Mesothelial cell of epicardium (in vitro differentiated cells): ENCODE measurements around the gene RMND1. TPM values are rescaled to one million over a fixed set of nuclear protein-coding genes. Genes with fewer than 3 reads are reported as not detected.

Source experiments
- DNase-seq, 2 experiments: peaks; one replicate each; pipeline ENCODE4 v3.0.0; 2021; ENCODE audit warnings: low spot score in 2 of 2; ENCODE audit not compliant: unreplicated experiment in 2 of 2
- H3K27ac Mint-ChIP-seq: 2 replicates; pipeline ENCODE4 v1.8.0; 2021; ENCODE audit warnings: mixed read lengths
- H3K27me3 Mint-ChIP-seq: 2 replicates; pipeline ENCODE4 v1.8.0; 2021; ENCODE audit warnings: low read depth, mixed read lengths
- H3K36me3 Mint-ChIP-seq: 2 replicates; pipeline ENCODE4 v1.8.0; 2021; ENCODE audit warnings: mixed read lengths
- H3K4me1 Mint-ChIP-seq: 2 replicates; pipeline ENCODE4 v1.8.0; 2021; ENCODE audit warnings: mixed read lengths
- H3K4me3 Mint-ChIP-seq: 2 replicates; pipeline ENCODE4 v1.8.0; 2021; ENCODE audit warnings: mild to moderate bottlenecking, moderate library complexity, mixed read lengths
- H3K9me3 Mint-ChIP-seq: 2 replicates; pipeline ENCODE4 v1.8.0; 2021; ENCODE audit warnings: mixed read lengths
- total RNA-seq: library from RNA; stranded (reverse); gene quantifications from 3 replicates; pipeline ENCODE4 v1.2.1, GENCODE V29; 2021
- TF ChIP-seq, protein P1 (sequence below): fragments of 200-600 bp; sonication (generic); IDR thresholded peaks from one replicate; pipeline ENCODE4 v1.5.0; 2021; ENCODE audit warnings: antibody characterized with exemption; ENCODE audit not compliant: unreplicated experiment

RMND1 gene
- total RNA-seq, 1 donor from 2014 or later: 22.7 TPM

GRCh38 chr6:151488226-151488625 lies 36.3 kb upstream of the RMND1 start:
- peaks cover 5% of the 10 kb centered on the region for H3K9me3 Mint-ChIP-seq
- TF ChIP-seq, protein P1, sequence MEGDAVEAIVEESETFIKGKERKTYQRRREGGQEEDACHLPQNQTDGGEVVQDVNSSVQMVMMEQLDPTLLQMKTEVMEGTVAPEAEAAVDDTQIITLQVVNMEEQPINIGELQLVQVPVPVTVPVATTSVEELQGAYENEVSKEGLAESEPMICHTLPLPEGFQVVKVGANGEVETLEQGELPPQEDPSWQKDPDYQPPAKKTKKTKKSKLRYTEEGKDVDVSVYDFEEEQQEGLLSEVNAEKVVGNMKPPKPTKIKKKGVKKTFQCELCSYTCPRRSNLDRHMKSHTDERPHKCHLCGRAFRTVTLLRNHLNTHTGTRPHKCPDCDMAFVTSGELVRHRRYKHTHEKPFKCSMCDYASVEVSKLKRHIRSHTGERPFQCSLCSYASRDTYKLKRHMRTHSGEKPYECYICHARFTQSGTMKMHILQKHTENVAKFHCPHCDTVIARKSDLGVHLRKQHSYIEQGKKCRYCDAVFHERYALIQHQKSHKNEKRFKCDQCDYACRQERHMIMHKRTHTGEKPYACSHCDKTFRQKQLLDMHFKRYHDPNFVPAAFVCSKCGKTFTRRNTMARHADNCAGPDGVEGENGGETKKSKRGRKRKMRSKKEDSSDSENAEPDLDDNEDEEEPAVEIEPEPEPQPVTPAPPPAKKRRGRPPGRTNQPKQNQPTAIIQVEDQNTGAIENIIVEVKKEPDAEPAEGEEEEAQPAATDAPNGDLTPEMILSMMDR: no peak
- peaks cover 2% of the 10 kb centered on the region for H3K4me1 Mint-ChIP-seq
- peaks cover 19% of the 10 kb centered on the region for H3K27me3 Mint-ChIP-seq
- no peak for DNase-seq
- no peaks in the 10 kb centered on the region for H3K36me3 Mint-ChIP-seq
- H3K27ac Mint-ChIP-seq: no peak overlapping the region
- no peak overlapping the region for H3K4me3 Mint-ChIP-seq

DNA sequence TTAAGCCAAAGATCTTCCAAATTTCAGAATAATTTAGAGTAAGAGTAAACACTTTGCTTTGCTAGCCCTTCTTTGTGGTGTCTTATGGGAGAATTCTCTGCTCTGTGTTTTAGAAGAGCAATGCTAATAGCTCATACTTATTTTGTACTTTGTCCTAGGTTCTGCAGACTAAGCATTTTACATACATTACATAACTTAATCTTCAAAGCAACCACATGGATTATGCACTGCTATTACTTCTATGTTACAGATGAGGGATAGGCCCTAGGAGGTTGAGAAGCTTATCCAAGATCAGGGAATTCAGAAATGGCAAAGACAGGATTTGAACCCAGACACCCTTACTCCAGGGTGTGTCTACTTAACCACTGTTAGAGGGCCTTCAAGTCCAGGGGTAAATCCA lies 32.1 kb upstream of the RMND1 start:
- Mint-ChIP-seq H3K9me3 (peaks cover 5% of the 10 kb centered on the region), H3K36me3 (no peaks in the 10 kb centered on the region), H3K27me3 (no peaks in the 10 kb centered on the region), H3K27ac (no peak overlapping the region), H3K4me3 (no peak overlapping the region), H3K4me1 (peaks cover 2% of the 10 kb centered on the region)
- DNase-seq: no peak
- TF ChIP-seq, protein P1: no peak

- Mint-ChIP-seq H3K27ac (peak overlapping the region; percentile 95), H3K4me3 (no peak overlapping the region), H3K36me3 (no peaks in the 10 kb centered on the region), H3K27me3 (no peaks in the 10 kb centered on the region), H3K9me3 (peaks cover 5% of the 10 kb centered on the region), H3K4me1 (peaks cover 2% of the 10 kb centered on the region)
- TF ChIP-seq, protein P1: no peak
- DNase-seq: no peak
Measured at GRCh38 chr6:151482290-151482689, 30.4 kb upstream of the RMND1 start.

DNA sequence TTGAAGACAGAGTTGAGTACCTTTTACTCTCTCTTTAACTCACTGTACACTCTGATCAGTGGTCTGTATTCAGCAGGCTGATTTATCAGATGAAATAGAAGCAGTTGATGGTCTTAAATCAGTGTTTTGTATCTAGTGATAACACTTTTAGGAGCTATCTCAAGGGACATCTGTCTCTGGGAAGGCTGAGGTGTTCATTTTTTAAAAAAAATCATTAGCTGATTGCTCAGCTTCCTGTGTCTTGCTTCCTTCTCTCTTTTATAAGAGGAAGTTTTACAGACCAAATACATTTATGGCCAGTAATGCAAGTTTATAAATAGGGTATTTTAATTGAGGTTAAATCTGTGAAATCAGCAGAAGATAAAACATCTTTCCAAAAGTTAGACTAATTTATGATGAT lies 29.9 kb upstream of the RMND1 start:
- H3K36me3 Mint-ChIP-seq: no peaks in the 10 kb centered on the region
- no peak overlapping the region for H3K4me3 Mint-ChIP-seq
- H3K27ac Mint-ChIP-seq: no peak overlapping the region
- no peaks in the 10 kb centered on the region for H3K27me3 Mint-ChIP-seq
- peaks cover 5% of the 10 kb centered on the region for H3K9me3 Mint-ChIP-seq
- TF ChIP-seq, protein P1: no peak
- no peak for DNase-seq
- H3K4me1 Mint-ChIP-seq: peaks cover 2% of the 10 kb centered on the region

GRCh38 chr6:151478670-151479069 lies 26.7 kb upstream of the RMND1 start:
- no peaks in the 10 kb centered on the region for H3K36me3 Mint-ChIP-seq
- no peak overlapping the region for H3K4me3 Mint-ChIP-seq
- H3K9me3 Mint-ChIP-seq: no peaks in the 10 kb centered on the region
- H3K27ac Mint-ChIP-seq: no peak overlapping the region
- H3K4me1 Mint-ChIP-seq: peaks cover 7% of the 10 kb centered on the region
- H3K27me3 Mint-ChIP-seq: no peaks in the 10 kb centered on the region
- TF ChIP-seq, protein P1: no peak
- no peak for DNase-seq

DNA sequence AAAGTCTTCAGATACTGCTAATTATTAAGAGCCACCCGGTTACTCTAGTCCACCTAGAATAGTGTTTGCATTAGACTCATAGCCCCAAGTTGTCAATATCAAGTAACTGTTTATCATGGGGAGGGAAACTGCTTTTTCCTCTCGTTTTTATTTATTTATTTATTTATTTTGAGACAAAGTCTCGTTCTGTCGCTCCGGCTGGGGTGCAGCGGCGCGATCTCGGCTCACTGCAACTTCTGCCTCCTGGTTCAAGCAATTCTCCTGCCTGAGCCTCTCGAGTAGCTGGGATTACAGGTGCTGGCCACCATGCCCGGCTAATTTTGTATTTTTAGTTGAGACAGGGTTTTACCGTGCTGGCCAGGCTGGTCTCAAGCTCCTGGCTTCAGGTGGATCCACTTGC lies 25.8 kb upstream of the RMND1 start:
- TF ChIP-seq, protein P1: no peak
- H3K27ac Mint-ChIP-seq: no peak overlapping the region
- peaks cover 7% of the 10 kb centered on the region for H3K4me1 Mint-ChIP-seq
- DNase-seq: no peak
- no peaks in the 10 kb centered on the region for H3K27me3 Mint-ChIP-seq
- H3K4me3 Mint-ChIP-seq: no peak overlapping the region
- no peaks in the 10 kb centered on the region for H3K36me3 Mint-ChIP-seq
- H3K9me3 Mint-ChIP-seq: no peaks in the 10 kb centered on the region
